H9 (cell line): ENCODE data around the gene WDR33. TPM values are rescaled to one million over a fixed set of nuclear protein-coding genes. Genes with fewer than 3 reads are reported as not detected.

ENCODE experiments used
- DNase-seq: peaks from one replicate; pipeline ENCODE4 v3.0.0-alpha.2; 2017
- H2AFZ ChIP-seq: one replicate; pipeline ENCODE4 v1.6.1; 2013; ENCODE audit warnings: mild to moderate bottlenecking, low read length, control low read depth, moderate library complexity
- H2AK5ac ChIP-seq: 2 replicates; pipeline ENCODE4 v1.6.1; 2013; ENCODE audit warnings: low read length, control low read depth, mixed read lengths; ENCODE audit not compliant: insufficient read length
- H2BK120ac ChIP-seq: one replicate; pipeline ENCODE4 v1.6.1; 2013; ENCODE audit warnings: low read depth, mild to moderate bottlenecking, low read length, control low read depth, inconsistent platforms; ENCODE audit not compliant: poor library complexity, severe bottlenecking
- H2BK12ac ChIP-seq: 2 replicates; pipeline ENCODE4 v1.6.1; 2013; ENCODE audit warnings: low read length, control low read depth, mixed read lengths, low read depth; ENCODE audit not compliant: insufficient read length
- H2BK15ac ChIP-seq: 2 replicates; pipeline ENCODE4 v1.6.1; 2013; ENCODE audit warnings: low read depth, low read length, control low read depth
- H2BK20ac ChIP-seq: one replicate; pipeline ENCODE4 v1.6.1; 2013; ENCODE audit warnings: low read depth, mild to moderate bottlenecking, low read length, control low read depth, inconsistent platforms; ENCODE audit not compliant: poor library complexity, severe bottlenecking
- H2BK5ac ChIP-seq: 2 replicates; pipeline ENCODE4 v1.6.1; 2013; ENCODE audit warnings: low read length, control low read depth, mixed read lengths; ENCODE audit not compliant: insufficient read length
- H3K14ac ChIP-seq: 2 replicates; pipeline ENCODE4 v1.6.1; 2013; ENCODE audit warnings: low read length, control low read depth; ENCODE audit not compliant: insufficient read depth
- H3K18ac ChIP-seq: 2 replicates; pipeline ENCODE4 v1.6.1; 2013; ENCODE audit warnings: low read depth, mild to moderate bottlenecking, mixed read lengths, low read length, control low read depth; ENCODE audit not compliant: insufficient read length
- H3K23ac ChIP-seq: 2 replicates; pipeline ENCODE4 v1.6.1; 2013; ENCODE audit warnings: low read length, control low read depth, mixed read lengths, low read depth; ENCODE audit not compliant: insufficient read length
- H3K23me2 ChIP-seq: 2 replicates; pipeline ENCODE4 v1.6.1; 2013; ENCODE audit warnings: low read depth, mild to moderate bottlenecking, mixed read lengths, low read length, control low read depth; ENCODE audit not compliant: insufficient read length, poor library complexity, severe bottlenecking
- H3K27ac ChIP-seq: 2 replicates; pipeline ENCODE4 v1.5.1; 2013; ENCODE audit warnings: low read length, control low read depth, mixed read lengths, low read depth; ENCODE audit not compliant: insufficient read length
- H3K27me3 ChIP-seq: 2 replicates; pipeline ENCODE4 v1.6.1; 2013; ENCODE audit warnings: low read length, control low read depth, inconsistent platforms; ENCODE audit not compliant: insufficient read depth
- H3K4ac ChIP-seq: 2 replicates; pipeline ENCODE4 v1.6.1; 2013; ENCODE audit warnings: low read depth, mild to moderate bottlenecking, control low read depth, inconsistent platforms, low read length, moderate library complexity
- H3K4me1 ChIP-seq: 2 replicates; pipeline ENCODE4 v1.6.1; 2013; ENCODE audit warnings: low read length, control low read depth, inconsistent platforms; ENCODE audit not compliant: insufficient read depth
- H3K4me2 ChIP-seq: 2 replicates; pipeline ENCODE4 v1.6.1; 2013; ENCODE audit warnings: low read length, control low read depth, mixed read lengths; ENCODE audit not compliant: insufficient read length, insufficient read depth
- H3K56ac ChIP-seq: 2 replicates; pipeline ENCODE4 v1.6.1; 2013; ENCODE audit warnings: low read depth, mild to moderate bottlenecking, mixed read lengths, low read length, control low read depth; ENCODE audit not compliant: insufficient read length
- H3K79me1 ChIP-seq: 2 replicates; pipeline ENCODE4 v1.6.1; 2013; ENCODE audit warnings: low read depth, mild to moderate bottlenecking, moderate library complexity, low read length, control low read depth, inconsistent platforms; ENCODE audit not compliant: insufficient read depth, poor library complexity, severe bottlenecking
- H3K79me2 ChIP-seq: 2 replicates; pipeline ENCODE4 v1.6.1; 2013; ENCODE audit warnings: low read length, control low read depth, inconsistent platforms; ENCODE audit not compliant: insufficient read depth
- H3K9ac ChIP-seq: 2 replicates; pipeline ENCODE4 v1.6.1; 2013; ENCODE audit warnings: low read length, control low read depth, mixed read lengths; ENCODE audit not compliant: insufficient read length; ENCODE audit errors: extremely low read depth
- H3K9me3 ChIP-seq: one replicate; pipeline ENCODE4 v1.6.1; 2013; ENCODE audit warnings: low read depth, low read length, inconsistent platforms; ENCODE audit not compliant: control insufficient read depth
- H3T11ph ChIP-seq: one replicate; pipeline ENCODE4 v1.6.1; 2013; ENCODE audit warnings: mild to moderate bottlenecking, low read length, control low read depth, inconsistent platforms
- H4K20me1 ChIP-seq: one replicate; pipeline ENCODE4 v1.6.1; 2013; ENCODE audit not compliant: control insufficient read depth, insufficient read length, insufficient read depth
- H4K5ac ChIP-seq: 2 replicates; pipeline ENCODE4 v1.6.1; 2013; ENCODE audit warnings: low read depth, mild to moderate bottlenecking, mixed read lengths, low read length, control low read depth; ENCODE audit not compliant: insufficient read length
- H4K8ac ChIP-seq: replicated peaks from 2 replicates; pipeline ENCODE4 v1.6.1; 2013; ENCODE audit warnings: low read length, control low read depth, mixed read lengths, low read depth; ENCODE audit not compliant: insufficient read length
- H4K91ac ChIP-seq: 2 replicates; pipeline ENCODE4 v1.6.1; 2013; ENCODE audit warnings: low read depth, mild to moderate bottlenecking, moderate library complexity, mixed read lengths, low read length, control low read depth; ENCODE audit not compliant: insufficient read length
- H3K27ac Mint-ChIP-seq, 3 experiments: 2 replicates in 2 of 3; 3 replicates in 1 of 3; pipeline ENCODE4 v1.8.0; 2020 to 2021; ENCODE audit warnings: mixed read lengths in 3 of 3, mild to moderate bottlenecking in 1 of 3, moderate library complexity in 1 of 3
- H3K27me3 Mint-ChIP-seq: 2 replicates; pipeline ENCODE4 v1.8.0; 2021; ENCODE audit warnings: low read depth, mild to moderate bottlenecking, moderate library complexity, mixed read lengths
- H3K36me3 Mint-ChIP-seq, 3 experiments: 2 replicates in 2 of 3; 3 replicates in 1 of 3; pipeline ENCODE4 v1.8.0; 2020 to 2021; ENCODE audit warnings: low read depth in 3 of 3, mixed read lengths in 3 of 3; ENCODE audit not compliant: insufficient read depth in 1 of 3
- H3K4me1 Mint-ChIP-seq, 2 experiments: 2 replicates each; pipeline ENCODE4 v1.8.0; 2020; ENCODE audit warnings: mixed read lengths in 2 of 2
- H3K4me3 Mint-ChIP-seq, 2 experiments: 2 replicates in 1 of 2; 3 replicates in 1 of 2; pipeline ENCODE4 v1.8.0; 2020 to 2021; ENCODE audit warnings: mild to moderate bottlenecking in 2 of 2, mixed read lengths in 2 of 2, moderate library complexity in 1 of 2
- H3K9me3 Mint-ChIP-seq, 2 experiments: 2 replicates in 1 of 2; 3 replicates in 1 of 2; pipeline ENCODE4 v1.8.0; 2020; ENCODE audit warnings: mild to moderate bottlenecking in 2 of 2, mixed read lengths in 2 of 2, moderate library complexity in 1 of 2
- WGBS: extraction: QIAGEN DNeasy Blood & Tissue Kit; methylation state at CpG from one replicate; pipeline ENCODE4 v1.1.7; 2013; ENCODE audit warnings: missing lambda C conversion rate, low lambda C conversion rate, mixed read lengths; ENCODE audit not compliant: insufficient read length; ENCODE audit errors: extremely low coverage; 5-methylcytosine and 5-hydroxymethylcytosine counted together
- total RNA-seq: library from RNA; stranded (reverse); gene quantifications from 2 replicates; pipeline ENCODE4 v1.2.1, GENCODE V29; 2021
- TF ChIP-seq, protein P1 (sequence below): fragments of 200-600 bp; sonication (generic); conservative IDR thresholded peaks from 3 replicates; pipeline ENCODE4 v1.8.0; 2021; ENCODE audit warnings: antibody characterized with exemption, mild to moderate bottlenecking

Gene WDR33
- total RNA-seq, 1 experiment from 2014 or later, result 86.0 TPM

DNA sequence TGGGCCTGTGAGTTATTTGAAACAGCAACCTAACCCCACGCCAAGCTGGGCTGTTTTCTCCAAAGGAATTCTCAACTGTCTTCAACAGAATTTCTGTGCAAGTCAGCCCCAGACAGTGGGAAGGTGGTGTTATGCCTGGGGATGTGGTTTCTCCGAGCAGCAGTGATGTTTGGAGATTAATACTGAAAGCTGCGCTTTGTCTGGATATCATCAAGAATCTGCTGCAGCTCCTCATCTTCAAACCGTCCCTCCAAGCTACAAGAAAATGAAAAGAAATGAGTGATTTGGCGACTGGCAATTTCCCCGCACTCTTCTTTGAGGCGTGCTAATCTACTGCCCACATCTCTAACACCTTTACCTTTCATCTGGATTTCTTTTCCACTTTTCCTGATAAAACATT, 37.0 kb upstream of the WDR33 start:
- H4K5ac ChIP-seq, result no peak overlapping the region
- no peak overlapping the region for H2BK5ac ChIP-seq
- no peaks in the 10 kb centered on the region for H3K27me3 Mint-ChIP-seq
- no peak overlapping the region for H4K8ac ChIP-seq
- H2BK15ac ChIP-seq, result no peak overlapping the region
- H3K9me3 ChIP-seq, result no peaks in the 10 kb centered on the region
- no peak overlapping the region for H3K27ac Mint-ChIP-seq
- H3K56ac ChIP-seq, result no peak overlapping the region
- no peak overlapping the region for H2AFZ ChIP-seq
- H2BK20ac ChIP-seq, result no peak overlapping the region
- H3K9ac ChIP-seq, result no peak overlapping the region
- TF ChIP-seq, protein P1, sequence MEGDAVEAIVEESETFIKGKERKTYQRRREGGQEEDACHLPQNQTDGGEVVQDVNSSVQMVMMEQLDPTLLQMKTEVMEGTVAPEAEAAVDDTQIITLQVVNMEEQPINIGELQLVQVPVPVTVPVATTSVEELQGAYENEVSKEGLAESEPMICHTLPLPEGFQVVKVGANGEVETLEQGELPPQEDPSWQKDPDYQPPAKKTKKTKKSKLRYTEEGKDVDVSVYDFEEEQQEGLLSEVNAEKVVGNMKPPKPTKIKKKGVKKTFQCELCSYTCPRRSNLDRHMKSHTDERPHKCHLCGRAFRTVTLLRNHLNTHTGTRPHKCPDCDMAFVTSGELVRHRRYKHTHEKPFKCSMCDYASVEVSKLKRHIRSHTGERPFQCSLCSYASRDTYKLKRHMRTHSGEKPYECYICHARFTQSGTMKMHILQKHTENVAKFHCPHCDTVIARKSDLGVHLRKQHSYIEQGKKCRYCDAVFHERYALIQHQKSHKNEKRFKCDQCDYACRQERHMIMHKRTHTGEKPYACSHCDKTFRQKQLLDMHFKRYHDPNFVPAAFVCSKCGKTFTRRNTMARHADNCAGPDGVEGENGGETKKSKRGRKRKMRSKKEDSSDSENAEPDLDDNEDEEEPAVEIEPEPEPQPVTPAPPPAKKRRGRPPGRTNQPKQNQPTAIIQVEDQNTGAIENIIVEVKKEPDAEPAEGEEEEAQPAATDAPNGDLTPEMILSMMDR, result no peak
- no peaks in the 10 kb centered on the region for H3K79me1 ChIP-seq
- peaks cover 55 to 77% (median 76%) of the 10 kb centered on the region in 3 experiments for H3K36me3 Mint-ChIP-seq
- no peak overlapping the region for H3K27ac ChIP-seq
- no CpG with 5 or more reads among the region's 7 CpGs for whole genome bisulfite sequencing
- H3K4me1 Mint-ChIP-seq, result no peaks in the 10 kb centered on the region
- H3K4me3 Mint-ChIP-seq, result no peak overlapping the region
- no peak overlapping the region for H3K14ac ChIP-seq
- H2BK12ac ChIP-seq, result no peak overlapping the region
- no peak overlapping the region for H2AK5ac ChIP-seq
- no peaks in the 10 kb centered on the region for H3K79me2 ChIP-seq
- no peak overlapping the region for H3K23ac ChIP-seq
- no peaks in the 10 kb centered on the region for H3K4me1 ChIP-seq
- no peak overlapping the region for H4K91ac ChIP-seq
- H4K20me1 ChIP-seq, result no peaks in the 10 kb centered on the region
- H3K27me3 ChIP-seq, result no peaks in the 10 kb centered on the region
- no peak overlapping the region for H3K18ac ChIP-seq
- no peaks in the 10 kb centered on the region for H3K9me3 Mint-ChIP-seq
- DNase-seq, result no peak
- no peaks in the 10 kb centered on the region for H3K23me2 ChIP-seq
- H3T11ph ChIP-seq, result no peak overlapping the region
- H2BK120ac ChIP-seq, result no peak overlapping the region
- H3K4ac ChIP-seq, result no peak overlapping the region
- no peak overlapping the region for H3K4me2 ChIP-seq
